Inflammatory macrophage treated with lipopolysaccharide for 4 hours (primary cell): ENCODE results near the gene STH.

ENCODE experiments used
- DNase-seq: peaks from one replicate; pipeline ENCODE4 v3.0.0-alpha.2; 2020

STH gene

GRCh38 chr17:45968732-45969131 is 30.3 kb upstream of the STH start:
- no peak for DNase-seq

- no peak for DNase-seq
Observed at GRCh38 chr17:45969726-45970125, 29.3 kb upstream of the STH start.

- DNase-seq = no peak
Observed at GRCh38 chr17:45970659-45971058, 28.4 kb upstream of the STH start.

- DNase-seq = no peak
Observed at GRCh38 chr17:45971698-45972141, 27.3 kb upstream of the STH start.

- no peak for DNase-seq
Observed at GRCh38 chr17:45972531-45972930, 26.5 kb upstream of the STH start.

GRCh38 chr17:45973099-45973780 is 25.8 kb upstream of the STH start:
- no peak for DNase-seq

- DNase-seq = no peak
Observed at GRCh38 chr17:45973946-45974859, 24.8 kb upstream of the STH start.

GRCh38 chr17:45974916-45975630 is 24.0 kb upstream of the STH start:
- DNase-seq = no peak

GRCh38 chr17:45975640-45976295 is 23.3 kb upstream of the STH start:
- DNase-seq = no peak

GRCh38 chr17:45976391-45976754 is 22.7 kb upstream of the STH start:
- no peak for DNase-seq

- DNase-seq = no peak
Observed at GRCh38 chr17:45976755-45977505, 22.1 kb upstream of the STH start.

- DNase-seq = no peak
Observed at GRCh38 chr17:45977506-45977824, 21.6 kb upstream of the STH start.

GRCh38 chr17:45977976-45978626 is 20.9 kb upstream of the STH start:
- no peak for DNase-seq

GRCh38 chr17:45979137-45979536 is 19.9 kb upstream of the STH start:
- DNase-seq = no peak

GRCh38 chr17:45980855-45981254 is 18.2 kb upstream of the STH start:
- no peak for DNase-seq

GRCh38 chr17:45981306-45981705 is 17.7 kb upstream of the STH start:
- DNase-seq = no peak

- DNase-seq = no peak
Observed at GRCh38 chr17:45982791-45983613, 16.0 kb upstream of the STH start.

GRCh38 chr17:45983614-45984310 is 15.3 kb upstream of the STH start:
- DNase-seq = no peak

GRCh38 chr17:45984368-45984767 is 14.7 kb upstream of the STH start:
- DNase-seq = no peak

- no peak for DNase-seq
Observed at GRCh38 chr17:45985447-45985846, 13.6 kb upstream of the STH start.
